HG02852 (cell line): ENCODE measurements around the gene TNP2.

Experiments used
- ATAC-seq: cut with Tn5 transposase; IDR thresholded peaks from one replicate; pipeline ENCODE4 v1.9.1; 2021; ENCODE audit warnings: mild to moderate bottlenecking, moderate library complexity; ENCODE audit not compliant: unreplicated experiment

The TNP2 gene

DNA sequence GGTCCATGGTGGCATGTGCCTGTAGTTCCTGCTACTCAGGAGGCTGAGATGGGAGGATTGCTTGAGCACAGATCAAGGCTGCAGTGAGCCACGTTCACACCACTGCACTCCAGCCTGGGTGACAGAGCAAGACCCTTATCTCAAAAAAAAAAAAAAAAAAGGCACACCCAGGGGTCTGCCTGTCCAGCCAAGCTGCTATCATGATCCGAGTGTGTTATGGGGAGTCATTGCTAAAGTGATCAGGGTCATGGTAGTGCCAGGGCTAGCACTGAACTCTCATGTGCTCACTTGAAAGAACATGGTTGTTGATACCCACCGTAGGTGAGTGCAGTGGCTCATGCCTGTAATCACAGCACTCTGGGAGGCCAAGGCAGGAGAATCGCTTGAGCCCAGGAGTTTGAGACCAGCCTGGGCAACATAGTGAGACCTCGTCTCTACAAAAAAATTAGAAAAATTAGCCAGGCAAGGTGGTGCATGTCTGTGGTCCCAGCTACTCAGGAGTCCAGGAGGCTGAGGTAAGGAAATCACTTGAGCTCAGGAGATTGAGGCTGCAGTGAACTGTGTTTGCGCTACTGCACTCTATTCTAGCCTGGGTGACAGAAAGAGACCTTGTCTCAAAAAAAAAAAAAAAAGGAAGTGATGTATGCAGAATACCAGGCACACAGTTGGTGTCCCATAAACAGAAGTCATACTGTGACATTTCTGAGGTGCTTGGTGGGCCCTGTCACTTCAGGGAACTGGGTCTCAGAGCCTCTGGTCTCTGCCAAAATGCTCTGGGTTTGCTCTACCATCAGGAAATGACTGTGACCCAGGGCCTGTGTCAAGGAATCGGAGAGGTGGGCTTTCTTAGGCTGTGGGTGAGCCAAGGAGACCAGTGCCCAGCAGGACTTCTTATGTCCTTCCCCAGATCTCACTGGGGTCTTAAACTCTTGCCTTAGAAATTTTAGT lies 9.8 kb upstream of the TNP2 start:
- no peak for ATAC-seq

DNA sequence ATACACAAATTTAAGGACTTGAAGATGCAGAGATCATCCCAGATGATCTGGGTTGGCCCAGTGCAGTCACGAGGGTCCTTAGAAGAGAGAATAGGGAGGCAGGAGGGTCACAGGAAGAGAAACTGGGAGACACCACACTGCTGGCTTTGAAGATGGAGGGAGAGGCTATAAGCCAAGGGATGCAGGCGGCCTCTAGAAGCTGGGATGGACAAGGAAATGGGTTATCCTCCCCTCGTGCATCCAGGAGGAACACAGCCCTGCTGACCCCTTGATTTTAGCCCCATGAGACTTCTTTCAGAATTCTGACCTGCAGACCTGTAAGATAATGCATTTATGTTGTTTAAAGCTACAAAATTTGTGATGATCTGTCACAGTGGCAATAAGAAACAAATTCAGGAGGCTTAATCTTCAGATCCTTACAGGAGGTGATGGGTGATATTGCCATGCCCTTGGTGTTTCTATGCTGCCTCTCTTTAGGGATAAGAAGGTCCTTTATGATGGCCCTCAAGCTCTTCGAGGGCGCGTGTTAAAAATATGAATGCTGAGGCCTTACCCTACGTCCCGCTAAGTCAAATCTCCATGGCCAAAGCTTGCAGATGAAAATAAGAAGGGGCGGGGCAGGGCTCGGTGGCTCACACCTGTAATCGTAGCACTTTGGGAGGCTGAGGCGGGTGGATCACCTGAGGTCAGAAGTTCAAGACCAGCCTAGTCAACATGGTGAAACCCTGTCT lies 8.6 kb upstream of the TNP2 start:
- ATAC-seq = no peak

DNA sequence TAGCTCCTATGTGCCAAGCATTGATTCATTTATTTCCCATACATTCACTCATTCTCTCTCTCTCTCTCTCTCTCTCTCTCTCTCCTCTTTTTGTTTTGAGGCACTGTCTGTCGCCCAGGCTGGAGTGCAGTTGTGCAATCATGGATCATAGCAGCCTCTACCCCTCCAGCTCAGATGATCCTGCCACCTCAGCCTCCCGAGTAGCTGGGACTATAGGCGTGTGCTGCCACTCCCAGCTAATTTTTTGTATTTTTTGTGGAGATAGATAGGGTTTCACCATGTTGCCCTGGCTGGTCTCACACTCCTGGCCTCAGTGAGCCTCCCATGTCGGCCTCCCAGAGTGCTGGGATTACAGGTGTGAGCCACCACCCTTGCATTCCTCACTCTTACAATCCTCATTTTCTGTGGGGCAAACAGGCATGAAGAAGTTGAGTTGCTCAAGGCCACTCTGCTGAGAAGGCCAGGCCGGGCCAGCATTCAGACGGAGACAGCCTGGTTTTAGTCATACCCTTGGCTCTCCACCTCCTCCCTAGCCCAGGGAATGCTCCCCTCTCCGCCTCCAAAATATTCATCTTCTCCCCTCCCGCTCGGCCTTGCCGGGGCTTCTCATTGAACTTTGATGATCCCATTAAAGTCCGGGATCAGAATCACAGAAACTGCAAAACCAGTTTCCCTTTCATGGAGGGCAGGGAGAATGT lies 7.9 kb upstream of the TNP2 start:
- no peak for ATAC-seq

DNA sequence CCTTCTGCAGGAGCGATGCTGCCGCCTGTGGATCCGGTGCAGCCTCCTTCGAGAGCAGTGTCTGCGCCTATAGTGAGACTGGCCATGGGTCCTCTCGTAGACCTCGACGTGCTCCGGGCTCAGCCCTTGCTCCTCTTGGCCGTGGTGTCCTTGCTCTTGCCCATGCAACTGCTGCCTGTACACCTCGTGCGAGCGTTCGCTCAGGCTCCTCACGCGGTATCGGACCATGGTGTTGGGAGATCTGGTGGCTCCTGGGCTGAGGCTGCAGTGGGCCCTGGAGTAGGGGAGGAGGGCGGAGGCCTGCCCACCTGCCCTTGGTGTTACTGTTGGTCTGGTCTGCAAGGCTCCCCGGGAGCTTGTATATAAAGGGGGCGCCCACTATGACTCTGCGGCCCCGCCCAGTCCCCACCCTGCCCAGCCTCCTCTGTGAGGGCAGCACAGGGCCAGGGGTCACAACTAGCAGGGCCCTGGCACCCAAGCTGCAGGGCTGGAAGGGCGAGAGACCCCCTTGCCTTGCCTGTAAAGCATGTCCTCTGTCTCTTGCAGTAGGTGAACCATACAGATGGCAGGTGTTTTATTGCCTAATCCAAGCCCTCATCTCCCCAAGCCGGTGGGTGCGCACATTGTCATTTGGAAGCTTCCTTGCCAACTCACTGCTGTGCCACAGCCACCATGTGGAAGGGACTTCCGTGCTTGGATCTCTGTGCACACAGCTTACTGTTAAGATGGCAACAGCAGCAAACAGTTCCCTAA lies 7.2 kb upstream of the TNP2 start, which contains the start of gene PRM2:
Gene PRM2, minus strand, starts transcription at position 338 of the 753 bp plus-strand sequence. Its CDS starts 110 bp downstream, at position 228.
- ATAC-seq = no peak

- ATAC-seq = no peak
Measured at GRCh38 chr16:11274964-11275363, 5.8 kb upstream of the TNP2 start.

GRCh38 chr16:11273721-11274324 lies 4.7 kb upstream of the TNP2 start:
- ATAC-seq = no peak

- ATAC-seq = no peak
Measured at GRCh38 chr16:11272921-11273720, 4.0 kb upstream of the TNP2 start, which contains the start of gene PRM3. TSS of gene PRM3 (minus strand) at chr16:11273629. CDS start at chr16:11273595, 34 bp downstream.

- no peak for ATAC-seq
Measured at GRCh38 chr16:11272484-11272883, 3.4 kb upstream of the TNP2 start.

GRCh38 chr16:11271610-11272009 lies 2.5 kb upstream of the TNP2 start:
- ATAC-seq = no peak

DNA sequence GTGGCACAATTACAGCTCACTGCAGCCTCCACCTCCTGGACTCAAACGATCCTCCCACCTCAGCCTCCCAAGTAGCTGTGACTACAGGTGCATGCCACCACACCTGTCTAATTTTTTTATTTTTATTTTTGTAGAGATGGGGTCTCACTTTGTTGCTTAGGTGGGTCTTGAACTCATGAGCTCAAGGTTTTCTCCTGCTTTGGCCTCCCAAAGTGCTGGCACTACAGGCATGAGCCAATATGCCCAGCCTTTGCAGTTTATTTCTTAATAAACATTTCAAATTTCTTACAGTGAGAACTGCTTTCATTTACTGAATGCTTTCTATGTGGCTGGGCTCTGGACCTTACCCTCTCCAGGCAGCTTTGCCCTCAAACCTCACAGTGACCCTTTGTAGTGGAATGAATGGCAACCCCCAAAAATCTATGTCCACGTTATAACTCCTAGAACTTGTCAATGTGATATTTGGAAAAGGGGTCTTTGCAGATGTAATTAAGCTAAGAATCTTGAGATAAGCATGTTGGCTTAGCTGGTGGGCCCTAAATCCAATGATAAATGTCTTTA lies 1.6 kb upstream of the TNP2 start:
- ATAC-seq = no peak

- no peak for ATAC-seq
Measured at GRCh38 chr16:11265124-11265523, 4.0 kb downstream of the TNP2 start.

DNA sequence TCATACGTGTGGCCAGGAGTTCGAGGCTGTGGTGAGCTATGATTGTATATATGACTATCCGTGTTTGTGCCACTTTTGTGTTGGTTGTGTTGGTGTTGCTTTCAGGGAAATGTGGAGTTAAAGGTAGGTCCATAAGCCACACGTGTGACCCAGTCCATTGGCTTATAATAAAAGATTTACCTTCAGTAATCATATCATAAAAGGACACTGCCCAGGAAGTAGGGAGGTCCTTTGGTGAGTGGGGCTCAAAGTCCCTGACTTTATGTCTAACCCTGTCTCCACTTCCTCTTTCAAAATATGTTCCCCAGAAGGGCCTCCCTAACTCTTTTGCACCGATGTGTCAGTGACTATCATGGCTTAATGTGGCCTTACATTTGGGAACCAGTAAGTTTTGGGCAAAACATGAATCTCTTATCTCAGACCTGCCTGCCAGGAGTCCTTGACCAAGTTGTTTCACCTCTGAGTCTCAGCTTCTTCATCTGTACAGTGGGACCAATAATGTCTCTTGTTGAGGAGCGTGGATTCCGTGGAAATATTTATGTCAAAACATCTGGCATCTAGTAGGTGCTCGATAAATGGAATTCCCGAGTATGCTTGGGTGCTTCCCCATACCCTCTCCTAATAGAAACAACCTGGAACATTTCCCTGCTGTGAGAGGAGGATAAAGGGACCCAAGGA lies 4.8 kb downstream of the TNP2 start:
- ATAC-seq = no peak

- no peak for ATAC-seq
Measured at GRCh38 chr16:11263737-11264136, 5.4 kb downstream of the TNP2 start.

GRCh38 chr16:11262915-11263314 lies 6.2 kb downstream of the TNP2 start:
- ATAC-seq = no peak

- ATAC-seq = no peak
Measured at GRCh38 chr16:11260596-11260966, 8.5 kb downstream of the TNP2 start.

- ATAC-seq = no peak
Measured at GRCh38 chr16:11259655-11260595, 9.2 kb downstream of the TNP2 start.
